ENCODE data around the gene MAGEL2. TPM values are rescaled to one million over a fixed set of nuclear protein-coding genes. Genes with fewer than 3 reads are reported as not detected.

The MAGEL2 gene
- total RNA-seq, 2 experiments from 2014 or later: not detected

DNA sequence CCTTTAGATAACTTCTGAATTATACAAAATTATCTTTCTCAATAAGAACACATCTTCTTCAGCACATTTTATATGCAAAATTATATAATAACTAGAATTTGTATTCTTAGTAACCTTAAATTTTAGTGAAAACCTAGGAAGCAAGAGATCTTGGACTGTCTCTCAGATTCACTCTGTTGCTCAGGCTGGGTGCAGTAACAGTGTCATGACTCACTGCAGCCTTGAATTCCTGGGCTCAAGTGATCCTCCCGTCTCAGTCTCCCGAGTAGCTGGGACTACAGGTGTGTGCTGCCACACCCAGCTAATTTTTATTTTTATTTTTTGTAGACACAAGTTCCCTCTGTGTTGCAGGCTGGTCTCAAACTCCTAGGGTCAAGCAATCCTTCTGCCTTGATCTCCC, 52.3 kb downstream of the MAGEL2 start:
- no peaks in the 10 kb centered on the region for H3K9me3 Mint-ChIP-seq
- CTCF ChIA-PET: no interaction called here
- no peaks in the 10 kb centered on the region for H3K27me3 Mint-ChIP-seq
- TF ChIP-seq, protein P1, sequence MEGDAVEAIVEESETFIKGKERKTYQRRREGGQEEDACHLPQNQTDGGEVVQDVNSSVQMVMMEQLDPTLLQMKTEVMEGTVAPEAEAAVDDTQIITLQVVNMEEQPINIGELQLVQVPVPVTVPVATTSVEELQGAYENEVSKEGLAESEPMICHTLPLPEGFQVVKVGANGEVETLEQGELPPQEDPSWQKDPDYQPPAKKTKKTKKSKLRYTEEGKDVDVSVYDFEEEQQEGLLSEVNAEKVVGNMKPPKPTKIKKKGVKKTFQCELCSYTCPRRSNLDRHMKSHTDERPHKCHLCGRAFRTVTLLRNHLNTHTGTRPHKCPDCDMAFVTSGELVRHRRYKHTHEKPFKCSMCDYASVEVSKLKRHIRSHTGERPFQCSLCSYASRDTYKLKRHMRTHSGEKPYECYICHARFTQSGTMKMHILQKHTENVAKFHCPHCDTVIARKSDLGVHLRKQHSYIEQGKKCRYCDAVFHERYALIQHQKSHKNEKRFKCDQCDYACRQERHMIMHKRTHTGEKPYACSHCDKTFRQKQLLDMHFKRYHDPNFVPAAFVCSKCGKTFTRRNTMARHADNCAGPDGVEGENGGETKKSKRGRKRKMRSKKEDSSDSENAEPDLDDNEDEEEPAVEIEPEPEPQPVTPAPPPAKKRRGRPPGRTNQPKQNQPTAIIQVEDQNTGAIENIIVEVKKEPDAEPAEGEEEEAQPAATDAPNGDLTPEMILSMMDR (IDR thresholded peaks at IDR 0.05): no peak
- H3K4me3 Mint-ChIP-seq: no peak overlapping the region
- no peak overlapping the region for H3K27ac ChIP-seq (ENCODE audit: low read depth in 1 of 2, low read length in 2 of 2)
- POLR2A ChIA-PET: no interaction called here
- H3K4me3 ChIP-seq (ENCODE audit: low read length): no peak overlapping the region
- H3K27ac Mint-ChIP-seq: no peak overlapping the region
- no peaks in the 10 kb centered on the region for H3K9me3 ChIP-seq (ENCODE audit: control insufficient read depth in 1 of 2, insufficient read depth in 1 of 2, low read length in 2 of 2)
- DNase-seq (no peak), ATAC-seq (ENCODE audit: poor library complexity) (no peak)
- intact Hi-C loops (cut with DNase I, micrococcal nuclease): no loop called here
- no peaks in the 10 kb centered on the region for H3K27me3 ChIP-seq (ENCODE audit: control insufficient read depth in 1 of 2, insufficient read depth in 2 of 2, low read length in 2 of 2)
- no peaks in the 10 kb centered on the region for H3K36me3 Mint-ChIP-seq (ENCODE audit: low read depth)
- no peaks in the 10 kb centered on the region for H3K4me1 ChIP-seq (ENCODE audit: insufficient read depth, low read length)
- H3K4me1 Mint-ChIP-seq (ENCODE audit: low read depth): no peaks in the 10 kb centered on the region
- H3K36me3 ChIP-seq (ENCODE audit: insufficient read depth, low read length): no peaks in the 10 kb centered on the region

DNA sequence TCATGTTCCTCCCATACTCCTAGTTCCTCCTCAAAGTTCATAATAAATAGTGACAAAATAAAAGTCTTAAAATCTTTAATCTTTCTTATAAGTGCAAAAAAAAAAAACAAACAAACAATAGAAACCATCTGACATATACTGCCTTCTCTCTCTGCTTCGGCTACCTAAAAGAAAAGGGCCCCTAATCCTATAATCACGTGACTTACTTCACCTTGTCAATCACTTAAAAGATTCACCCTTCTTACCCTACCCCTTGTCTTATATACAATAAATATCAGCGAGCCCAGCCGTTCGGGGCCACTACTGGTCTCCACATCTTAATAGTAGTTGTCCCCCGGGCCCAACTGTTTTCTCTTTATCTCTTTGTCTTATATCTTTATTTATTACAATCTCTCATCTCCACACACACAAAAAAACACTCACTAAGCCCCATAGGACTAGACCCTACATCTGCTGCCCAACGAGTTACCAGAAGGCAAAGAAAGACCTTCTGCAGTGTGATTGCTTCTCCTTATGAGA, 53.4 kb downstream of the MAGEL2 start:
- no peaks in the 10 kb centered on the region for H3K27me3 ChIP-seq (ENCODE audit: control insufficient read depth in 1 of 2, insufficient read depth in 2 of 2, low read length in 2 of 2)
- no peaks in the 10 kb centered on the region for H3K4me1 ChIP-seq (ENCODE audit: insufficient read depth, low read length)
- Mint-ChIP-seq H3K9me3 (no peaks in the 10 kb centered on the region), H3K27me3 (no peaks in the 10 kb centered on the region), H3K27ac (no peak overlapping the region), H3K4me3 (no peak overlapping the region), H3K36me3 (ENCODE audit: low read depth) (no peaks in the 10 kb centered on the region), H3K4me1 (ENCODE audit: low read depth) (no peaks in the 10 kb centered on the region)
- no peak overlapping the region for H3K27ac ChIP-seq (ENCODE audit: low read depth in 1 of 2, low read length in 2 of 2)
- TF ChIP-seq, protein P1 (IDR thresholded peaks at IDR 0.05): no peak
- no peak for DNase-seq
- intact Hi-C loops (cut with DNase I, micrococcal nuclease): no loop called here
- POLR2A ChIA-PET: no interaction called here
- H3K36me3 ChIP-seq (ENCODE audit: insufficient read depth, low read length): no peaks in the 10 kb centered on the region
- CTCF ChIA-PET: no interaction called here
- no peak overlapping the region for H3K4me3 ChIP-seq (ENCODE audit: low read length)
- ATAC-seq (ENCODE audit: poor library complexity): no peak
- no peaks in the 10 kb centered on the region for H3K9me3 ChIP-seq (ENCODE audit: control insufficient read depth in 1 of 2, insufficient read depth in 1 of 2, low read length in 2 of 2)

Other genes with a start within 250 kb of the MAGEL2 start
- not detected for gene GOLGA6L2, start 200.6 kb downstream of the MAGEL2 start, total RNA-seq
- gene MKRN3, start 82.2 kb downstream of the MAGEL2 start, total RNA-seq: 1 to 10 TPM; 2.6 to 3.1 TPM
- gene NDN, start 39.4 kb upstream of the MAGEL2 start, total RNA-seq: not detected